ENCODE results near the gene FAM118A. TPM values are rescaled to one million over a fixed set of nuclear protein-coding genes. Genes with fewer than 3 reads are reported as not detected.

The FAM118A gene
- total and polyA plus RNA-seq, 9 of the 15 experiments (the other 6 are each of a cell fraction or from before 2014, with no cell fraction given): 17.0 to 223 (median 59.4) TPM

DNA sequence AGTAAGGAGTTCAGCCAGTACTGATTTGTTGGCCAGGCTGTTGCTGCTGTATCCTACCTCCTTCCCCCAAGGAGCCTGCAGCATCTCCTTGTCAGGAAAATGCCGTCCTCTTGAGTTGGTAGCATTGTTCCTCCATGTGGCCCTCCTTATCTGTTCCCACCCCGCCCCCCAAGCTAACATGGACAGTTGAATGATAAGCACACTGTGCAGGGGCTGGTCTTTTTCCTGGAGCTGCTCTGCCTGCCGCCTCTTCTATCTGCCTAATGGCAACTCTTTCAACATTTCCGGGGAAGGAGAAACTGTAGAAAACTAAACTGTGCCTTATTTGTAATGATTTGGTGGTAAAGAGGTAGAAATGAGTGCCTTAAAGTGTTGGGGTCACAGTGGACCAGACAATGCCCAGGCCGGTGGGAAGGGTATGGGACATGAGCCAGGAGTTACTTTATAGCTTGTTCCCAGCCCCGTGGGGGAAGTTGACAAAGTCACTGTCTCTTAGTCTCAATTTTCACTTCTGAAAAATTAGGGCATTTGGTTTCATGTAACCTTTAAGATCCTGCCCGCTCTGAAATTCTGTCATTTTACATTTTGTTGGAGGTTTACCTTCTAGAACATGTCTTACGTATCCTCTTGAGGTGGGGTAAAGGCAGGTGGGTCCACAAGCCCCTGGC, 4.5 kb downstream of the FAM118A start (continued):
- peak; percentile 77 for TF ChIP-seq EP400 (IDR thresholded peaks at IDR 0.05)
- no peak for TF ChIP-seq SLC30A9 (CRISPR knock-in tag; IDR thresholded peaks at IDR 0.05)
- TF ChIP-seq, protein P1, sequence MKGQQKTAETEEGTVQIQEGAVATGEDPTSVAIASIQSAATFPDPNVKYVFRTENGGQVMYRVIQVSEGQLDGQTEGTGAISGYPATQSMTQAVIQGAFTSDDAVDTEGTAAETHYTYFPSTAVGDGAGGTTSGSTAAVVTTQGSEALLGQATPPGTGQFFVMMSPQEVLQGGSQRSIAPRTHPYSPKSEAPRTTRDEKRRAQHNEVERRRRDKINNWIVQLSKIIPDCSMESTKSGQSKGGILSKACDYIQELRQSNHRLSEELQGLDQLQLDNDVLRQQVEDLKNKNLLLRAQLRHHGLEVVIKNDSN (CRISPR knock-in tag; IDR thresholded peaks at IDR 0.05): 0 out of 2 replicates have a peak, but pooled peaks have one; percentile 13
- TF ChIP-seq NFIC (IDR thresholded peaks at IDR 0.05): peak; percentile 70
- no peak for TF ChIP-seq POLR2AphosphoS2 (IDR thresholded peaks at IDR 0.05; ENCODE audit: low read length)
- TF ChIP-seq KDM5B (IDR thresholded peaks at IDR 0.05; ENCODE audit: insufficient replicate concordance, low read depth, low read length): peak; percentile 26
- TF ChIP-seq PYGO2 (tag; IDR thresholded peaks at IDR 0.05): no peak
- 0 out of 2 replicates have a peak, but pooled peaks have one; percentile 18 for TF ChIP-seq ETV5 (CRISPR knock-in tag; IDR thresholded peaks at IDR 0.05; ENCODE audit: low read depth)

GRCh38 chr22:45314786-45315185, 5.1 kb downstream of the FAM118A start:
- Histone ChIP-seq H3K9me3 (replicated peaks; ENCODE audit: control insufficient read depth, insufficient read depth, low read depth, low read length) (no peaks in the 10 kb centered on the region), H3K4me3 (peak overlapping the region; percentile 34), H3K79me2 (ENCODE audit: control insufficient read depth, insufficient read depth, low read length) (peaks cover 98% of the 10 kb centered on the region), H3K4me2 (ENCODE audit: insufficient read depth, low read length) (peak overlapping the region; percentile 87), H3K9me1 (ENCODE audit: control insufficient read depth, insufficient read depth, low read length) (peaks cover 7% of the 10 kb centered on the region), H3K36me3 (ENCODE audit: control insufficient read depth, insufficient read depth, low read length) (peaks cover 38% of the 10 kb centered on the region), H3K27ac (ENCODE audit: extremely low read depth, low read depth, low read length) (peak overlapping the region; percentile 98), H3K27me3 (ENCODE audit: control insufficient read depth in 2 of 2, insufficient read depth in 2 of 2, low read length in 2 of 2) (no peaks in the 10 kb centered on the region), H3K4me1 (replicated peaks in 1 of 2; ENCODE audit: control insufficient read depth in 2 of 2, insufficient read depth in 2 of 2, low read length in 2 of 2) (peaks cover 39 to 74% of the 10 kb centered on the region in 2 experiments), H2AFZ (ENCODE audit: low read depth, low read length) (peak overlapping the region; percentile 20; the same call in 1 of the 2 replicates), H3K9ac (ENCODE audit: insufficient read depth in 1 of 2, low read depth in 2 of 2, low read length in 2 of 2) (peak overlapping the region; percentile 52 to 85; a peak in 3 of 4 replicates), H4K20me1 (replicated peaks; ENCODE audit: control insufficient read depth, insufficient read depth, low read length) (peaks cover 25% of the 10 kb centered on the region; the same call in 1 of the 2 replicates)
- no TSS peak for BruUV-seq (replicated peaks)
- in situ Hi-C loops (cut with MboI): no loop called here
- DNase-seq (ENCODE audit: extremely low read depth in 1 of 4, low spot score in 3 of 4) (peak in 3 of 4 experiments; percentile 38 to 74 (median 60)), ATAC-seq (peak; percentile 60), FAIRE-seq (peak; percentile 82)
- intact Hi-C loops (cut with micrococcal nuclease): no loop called here
- WGBS (ENCODE audit: insufficient coverage, low coverage, missing lambda C conversion rate): 1% methylated on average over 6 of the region's 6 CpGs
- ChIA-PET CTCF (ENCODE audit: low intra/inter-chr PET ratio) (no interaction called here), POLR2A (interaction anchor here (0.6 to 1.3 kb wide), 2 partner anchors 9 to 804 kb away, joined by 3 read pairs; no protein-coding TSS in a partner anchor)
- peak; percentile 54 for TF ChIP-seq ARID1B (IDR thresholded peaks at IDR 0.05)
- TF ChIP-seq, protein P2, sequence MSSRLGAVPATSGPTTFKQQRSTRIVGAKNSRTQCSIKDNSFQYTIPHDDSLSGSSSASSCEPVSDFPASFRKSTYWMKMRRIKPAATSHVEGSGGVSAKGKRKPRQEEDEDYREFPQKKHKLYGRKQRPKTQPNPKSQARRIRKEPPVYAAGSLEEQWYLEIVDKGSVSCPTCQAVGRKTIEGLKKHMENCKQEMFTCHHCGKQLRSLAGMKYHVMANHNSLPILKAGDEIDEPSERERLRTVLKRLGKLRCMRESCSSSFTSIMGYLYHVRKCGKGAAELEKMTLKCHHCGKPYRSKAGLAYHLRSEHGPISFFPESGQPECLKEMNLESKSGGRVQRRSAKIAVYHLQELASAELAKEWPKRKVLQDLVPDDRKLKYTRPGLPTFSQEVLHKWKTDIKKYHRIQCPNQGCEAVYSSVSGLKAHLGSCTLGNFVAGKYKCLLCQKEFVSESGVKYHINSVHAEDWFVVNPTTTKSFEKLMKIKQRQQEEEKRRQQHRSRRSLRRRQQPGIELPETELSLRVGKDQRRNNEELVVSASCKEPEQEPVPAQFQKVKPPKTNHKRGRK (tag; IDR thresholded peaks at IDR 0.05): no peak
- no peak for TF ChIP-seq PHF21A (IDR thresholded peaks at IDR 0.05; ENCODE audit: borderline replicate concordance, low read depth)
- no peak for TF ChIP-seq ZNF589 (CRISPR knock-in tag; IDR thresholded peaks at IDR 0.05; ENCODE audit: low read depth)
- TF ChIP-seq ESRRB (CRISPR knock-in tag; IDR thresholded peaks at IDR 0.05; ENCODE audit: borderline replicate concordance): no peak
- TF ChIP-seq SMAD4 (CRISPR knock-in tag; conservative IDR thresholded peaks at IDR 0.05): no peak
- TF ChIP-seq, protein P3, sequence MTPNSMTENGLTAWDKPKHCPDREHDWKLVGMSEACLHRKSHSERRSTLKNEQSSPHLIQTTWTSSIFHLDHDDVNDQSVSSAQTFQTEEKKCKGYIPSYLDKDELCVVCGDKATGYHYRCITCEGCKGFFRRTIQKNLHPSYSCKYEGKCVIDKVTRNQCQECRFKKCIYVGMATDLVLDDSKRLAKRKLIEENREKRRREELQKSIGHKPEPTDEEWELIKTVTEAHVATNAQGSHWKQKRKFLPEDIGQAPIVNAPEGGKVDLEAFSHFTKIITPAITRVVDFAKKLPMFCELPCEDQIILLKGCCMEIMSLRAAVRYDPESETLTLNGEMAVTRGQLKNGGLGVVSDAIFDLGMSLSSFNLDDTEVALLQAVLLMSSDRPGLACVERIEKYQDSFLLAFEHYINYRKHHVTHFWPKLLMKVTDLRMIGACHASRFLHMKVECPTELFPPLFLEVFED (CRISPR knock-in tag; conservative IDR thresholded peaks at IDR 0.05): no peak
- TF ChIP-seq MYBL2 (IDR thresholded peaks at IDR 0.05; ENCODE audit: low read depth): no peak
- TF ChIP-seq MYBL2 (CRISPR knock-in tag; IDR thresholded peaks at IDR 0.05; ENCODE audit: borderline replicate concordance): no peak
- no peak for TF ChIP-seq HDAC6 (IDR thresholded peaks at IDR 0.05; ENCODE audit: low read depth, low read length)

Data from K562 (cell line).